ENCODE data around the gene GRB2. TPM values are rescaled to one million over a fixed set of nuclear protein-coding genes. Genes with fewer than 3 reads are reported as not detected.
"Not testable (repeated sequence)": the region's sequence is repeated elsewhere in the genome, so short reads cannot be mapped to it uniquely, and the experiment has no call there.

The GRB2 gene
- total RNA-seq, 1 experiment from 2014 or later = 95.9 TPM

DNA sequence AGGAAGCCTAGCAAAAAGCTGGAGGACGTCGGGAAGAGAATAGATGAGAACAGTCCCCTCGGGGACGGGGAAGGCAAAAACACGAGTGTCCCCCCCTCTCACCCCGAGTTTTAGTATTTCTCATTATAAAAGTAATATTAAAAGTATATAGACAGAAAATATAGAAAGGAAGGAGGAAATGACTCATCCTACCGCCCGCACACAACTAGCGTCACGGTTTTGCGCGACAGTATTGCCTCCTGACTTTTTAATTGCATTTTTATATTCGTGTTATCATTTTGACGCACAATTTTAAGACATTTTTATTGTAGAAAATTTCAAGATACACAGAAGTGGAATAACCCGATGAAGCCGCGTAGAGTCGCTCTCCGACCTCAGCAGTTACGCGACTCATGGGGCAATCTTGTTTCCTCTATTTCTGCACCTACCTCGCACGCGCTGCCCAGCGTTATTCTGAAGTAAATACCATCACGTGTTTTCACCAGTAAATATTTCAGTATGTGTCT lies 115.6 kb downstream of the GRB2 start:
- DNase-seq (ENCODE audit: extremely low read depth, low read depth) = peak; percentile 39

DNA sequence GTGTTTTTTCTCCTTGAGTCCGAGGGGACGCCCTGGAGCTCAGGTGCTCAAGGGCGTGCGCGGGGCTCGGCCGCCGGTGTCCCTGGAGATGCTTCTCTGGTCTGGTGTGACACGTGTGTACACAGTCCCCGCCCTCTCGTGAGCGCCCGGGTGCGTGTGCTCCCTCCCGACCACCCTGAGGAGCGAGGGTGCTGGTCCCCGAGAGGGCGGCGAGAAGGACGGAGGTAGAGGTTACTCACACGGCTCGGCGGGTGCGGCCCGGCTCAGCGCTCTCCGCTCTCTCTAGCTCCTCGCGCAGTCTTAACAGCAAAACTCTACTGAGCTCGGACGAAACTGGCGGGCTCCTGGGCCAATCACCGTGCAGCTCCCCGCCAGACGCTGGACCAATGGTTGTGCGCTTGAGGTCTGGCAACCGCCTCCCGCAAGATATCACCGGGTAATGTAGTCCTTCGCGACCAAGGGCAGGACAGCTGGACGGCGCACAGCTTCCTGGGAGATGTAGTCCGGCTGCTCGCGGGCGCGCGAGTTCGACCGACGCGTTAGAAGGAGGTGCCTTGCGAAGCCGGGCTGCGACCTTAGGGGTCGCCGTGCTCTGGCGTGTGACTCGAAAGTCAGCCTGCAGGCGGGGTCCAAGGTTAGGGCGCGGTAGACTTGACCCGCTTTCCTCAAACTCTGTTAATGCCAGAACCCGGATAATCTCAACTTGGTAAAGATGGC lies 116.2 kb downstream of the GRB2 start, which contains the start of gene SLC25A19:
Gene SLC25A19, minus strand, starts transcription at position 319 of the 717 bp plus-strand sequence. CDS start 2,669 bp downstream, outside the sequence.
- DNase-seq (ENCODE audit: extremely low read depth, low read depth) = peak; percentile 98

DNA sequence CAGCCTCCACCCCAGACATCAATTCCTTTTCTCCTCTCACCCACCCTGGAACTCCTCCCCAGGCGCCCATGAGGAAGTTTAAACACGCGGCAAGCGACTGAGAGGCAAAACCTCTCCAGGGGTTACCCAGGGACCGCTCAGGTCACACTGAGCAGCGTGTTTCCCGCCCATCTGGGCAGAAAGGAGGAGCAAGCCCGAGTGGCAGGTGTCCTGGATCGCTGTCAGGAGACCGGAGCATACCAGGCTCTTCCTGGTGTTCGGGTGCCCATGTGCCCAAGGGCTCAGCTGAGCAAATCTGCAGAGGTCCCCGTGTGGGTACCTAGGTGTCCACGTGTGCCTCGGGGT lies 116.7 kb downstream of the GRB2 start:
- no peak for DNase-seq (ENCODE audit: extremely low read depth, low read depth)

DNA sequence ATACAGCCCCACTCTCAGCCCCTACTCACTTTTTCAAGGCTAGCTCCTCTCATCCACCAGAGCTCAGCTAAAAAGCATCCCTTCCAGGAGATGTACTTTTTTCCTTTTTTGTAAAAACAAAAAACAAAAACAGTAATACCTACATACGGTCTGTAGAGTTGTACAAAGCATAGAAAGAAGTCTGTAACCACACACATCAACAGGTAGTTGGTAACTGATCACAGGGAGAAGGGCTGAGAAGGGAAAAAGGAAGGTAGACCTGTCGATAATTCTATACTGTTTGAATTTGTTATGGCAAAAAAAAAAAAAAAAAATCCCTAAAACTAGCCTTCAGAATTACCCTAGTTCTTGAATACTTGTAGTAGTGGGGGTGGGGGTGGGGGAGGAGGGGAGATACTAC lies 117.1 kb downstream of the GRB2 start:
- DNase-seq (ENCODE audit: extremely low read depth, low read depth) = no peak

DNA sequence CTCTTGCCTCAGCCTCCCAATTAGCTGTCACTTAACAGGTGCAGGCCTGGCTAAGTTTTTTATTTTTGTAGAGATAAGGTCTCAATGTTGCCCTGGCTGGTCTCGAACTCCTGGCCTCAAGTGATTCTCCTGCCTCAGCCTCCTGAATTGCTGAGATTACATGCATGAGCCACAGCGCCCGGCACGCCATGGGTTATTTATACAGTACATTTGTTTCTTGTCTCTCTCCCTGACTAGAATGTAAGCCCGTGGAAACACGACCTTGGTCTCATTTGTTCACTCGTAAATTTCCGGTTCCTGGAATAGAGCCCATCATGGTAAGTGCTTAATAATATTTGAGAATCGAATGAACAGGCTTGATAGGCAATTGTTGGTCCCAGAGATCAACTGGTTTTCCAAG lies 118.3 kb downstream of the GRB2 start:
- no peak for DNase-seq (ENCODE audit: extremely low read depth, low read depth)

DNA sequence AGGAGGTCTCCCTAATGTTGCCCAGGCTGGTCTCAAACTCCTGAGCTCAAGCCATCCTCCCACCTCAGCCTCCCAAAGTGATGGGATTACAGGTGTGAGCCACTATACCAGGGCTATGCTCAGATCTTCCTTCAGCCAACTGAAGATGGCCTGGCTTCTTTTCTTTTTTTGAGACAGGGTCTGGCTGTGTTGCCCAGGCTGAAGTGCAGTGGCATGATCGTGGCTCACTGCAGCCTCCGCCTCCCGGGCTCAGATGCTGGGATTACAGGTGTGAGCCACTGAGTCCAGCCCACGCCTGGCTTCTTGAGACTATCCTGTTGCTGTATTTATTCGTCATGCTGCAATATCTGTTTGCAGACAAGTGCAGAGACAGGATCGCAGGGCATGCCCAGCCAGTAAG lies 120.4 kb downstream of the GRB2 start:
- DNase-seq (ENCODE audit: extremely low read depth, low read depth) = no peak

DNA sequence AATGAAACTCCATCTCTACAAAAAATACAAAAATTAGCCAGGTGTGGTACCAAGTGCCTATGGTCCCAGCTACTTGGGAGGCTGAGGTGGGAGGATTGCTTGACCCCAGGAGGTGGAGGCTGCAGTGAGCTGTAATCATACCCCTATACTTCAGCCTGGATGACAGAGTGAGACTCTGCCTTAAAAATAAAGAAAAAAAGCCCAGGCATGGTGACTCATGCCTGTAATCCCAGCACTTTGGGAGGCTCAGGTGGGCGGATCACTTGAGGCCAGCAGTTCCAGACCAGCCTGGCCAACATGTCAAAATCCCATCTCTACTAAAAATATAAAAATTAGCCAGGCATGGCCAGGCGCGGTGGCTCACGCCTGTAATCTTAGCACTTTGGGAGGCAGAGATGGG lies 125.3 kb downstream of the GRB2 start:
- DNase-seq (ENCODE audit: extremely low read depth, low read depth) = not testable (repeated sequence)

DNA sequence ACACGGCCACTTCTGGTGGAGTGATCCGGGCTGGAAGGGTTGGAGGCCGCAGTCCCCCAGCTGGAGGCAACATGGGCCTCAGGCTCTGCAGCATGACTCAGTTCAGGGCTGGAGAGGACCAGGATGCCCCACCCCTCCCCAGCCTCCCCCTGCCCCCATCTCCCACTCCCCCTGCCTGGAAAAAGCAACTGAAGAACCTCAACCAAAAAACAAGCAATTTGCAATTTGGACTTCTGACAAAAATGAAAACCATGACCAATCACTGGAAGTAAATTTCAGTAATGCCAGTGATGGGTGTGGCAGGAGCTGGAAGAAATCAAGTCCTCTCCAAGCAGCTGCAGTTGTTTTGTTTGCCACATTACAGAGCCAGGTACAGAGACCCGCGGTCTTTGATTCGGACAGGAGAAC lies 127.8 kb downstream of the GRB2 start:
- no peak for DNase-seq (ENCODE audit: extremely low read depth, low read depth)

DNA sequence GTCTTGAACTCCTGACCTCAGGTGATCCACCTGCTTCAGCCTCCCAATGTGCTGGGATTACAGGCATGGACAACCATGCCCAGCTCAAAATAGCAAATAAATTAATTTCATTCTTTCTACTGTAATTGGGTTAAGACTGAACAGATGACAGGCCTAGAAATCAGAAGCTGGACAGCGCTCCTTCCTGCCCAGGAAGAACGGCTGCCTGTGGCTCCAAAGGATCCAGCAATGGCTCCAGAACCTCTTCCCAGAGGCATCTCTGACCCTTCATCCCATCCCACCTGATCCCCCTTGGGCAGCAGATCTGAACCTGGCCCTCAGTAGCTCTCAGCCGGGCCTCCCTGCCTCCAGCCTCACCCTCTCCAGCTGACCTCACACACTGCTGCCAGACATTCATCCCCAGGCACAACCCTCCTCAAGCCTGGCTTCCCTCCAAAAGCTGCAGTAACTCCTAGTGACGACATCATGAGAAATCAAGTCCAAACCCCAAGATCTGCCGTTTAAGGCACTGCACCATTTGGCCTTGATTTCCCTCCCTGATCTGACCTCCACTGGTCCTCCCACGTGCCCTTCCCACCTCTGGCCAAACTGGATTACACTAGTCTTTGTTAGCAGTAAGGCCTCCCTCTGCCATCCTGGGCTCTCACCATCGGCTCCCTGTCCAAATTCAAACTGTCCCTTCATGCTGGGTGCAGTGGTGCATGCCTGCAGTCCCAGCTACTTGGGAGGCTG lies 131.3 kb downstream of the GRB2 start:
- DNase-seq (ENCODE audit: extremely low read depth, low read depth) = peak; percentile 40

DNA sequence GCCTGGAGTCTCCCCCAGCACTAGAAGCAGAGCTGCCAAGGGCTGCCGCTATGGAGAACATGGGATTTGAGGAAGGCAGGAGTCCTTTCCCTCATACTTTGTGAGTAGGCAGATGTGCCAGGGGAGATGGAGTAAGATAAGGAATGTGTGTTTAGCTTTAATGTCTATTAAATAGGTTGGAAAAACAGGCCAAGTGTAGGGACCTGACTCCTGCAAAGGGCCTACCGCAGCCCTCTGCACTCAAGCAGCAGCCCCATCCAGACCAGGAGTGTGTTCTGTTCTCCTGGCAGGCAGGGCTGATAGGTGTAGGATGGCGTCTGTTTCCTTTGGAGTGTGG lies 132.7 kb downstream of the GRB2 start:
- DNase-seq (ENCODE audit: extremely low read depth, low read depth) = no peak

DNA sequence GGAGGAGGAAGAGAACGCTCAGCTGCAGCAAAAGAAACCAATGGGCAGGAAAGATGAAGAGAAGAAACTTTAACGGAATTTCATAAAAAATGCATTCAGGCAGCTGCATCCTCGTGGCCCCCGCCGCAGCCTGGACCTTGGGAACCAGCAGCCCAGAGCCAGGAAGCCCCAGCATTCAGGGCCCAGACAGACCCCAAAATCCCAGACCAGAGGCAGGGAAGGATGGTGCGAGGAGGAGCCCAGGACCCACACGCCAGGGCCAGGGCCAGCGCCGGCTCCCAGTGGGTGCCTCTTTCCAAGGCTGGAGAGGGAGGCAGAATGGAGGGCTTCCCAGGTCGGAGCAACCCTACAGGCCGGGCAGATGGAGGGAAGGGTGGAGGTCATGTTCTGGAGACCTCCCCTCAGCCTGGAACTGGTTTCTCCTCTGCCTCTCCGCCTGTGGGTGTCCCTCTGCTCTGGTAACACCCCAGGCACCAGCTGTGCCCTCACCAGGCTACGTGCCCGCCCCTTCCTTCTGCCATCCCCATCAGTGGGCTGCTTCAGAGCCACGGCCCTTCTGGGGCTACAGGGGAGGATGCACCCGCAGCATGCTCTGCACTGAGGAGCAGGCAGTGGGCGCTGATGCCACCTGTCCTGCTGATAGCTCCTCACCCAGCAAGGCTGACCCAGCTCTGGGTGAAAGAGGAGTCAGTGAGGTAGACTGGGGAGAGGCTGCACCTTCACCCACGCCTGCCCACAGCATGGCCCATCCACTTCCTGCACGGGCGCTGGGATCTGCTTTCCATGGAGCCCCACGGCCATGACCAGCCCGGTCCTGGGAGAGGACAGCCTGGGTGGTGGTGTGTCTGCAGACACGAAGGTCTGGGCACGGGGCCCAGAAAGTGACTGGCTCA lies 133.3 kb downstream of the GRB2 start:
- no peak for DNase-seq (ENCODE audit: extremely low read depth, low read depth)

DNA sequence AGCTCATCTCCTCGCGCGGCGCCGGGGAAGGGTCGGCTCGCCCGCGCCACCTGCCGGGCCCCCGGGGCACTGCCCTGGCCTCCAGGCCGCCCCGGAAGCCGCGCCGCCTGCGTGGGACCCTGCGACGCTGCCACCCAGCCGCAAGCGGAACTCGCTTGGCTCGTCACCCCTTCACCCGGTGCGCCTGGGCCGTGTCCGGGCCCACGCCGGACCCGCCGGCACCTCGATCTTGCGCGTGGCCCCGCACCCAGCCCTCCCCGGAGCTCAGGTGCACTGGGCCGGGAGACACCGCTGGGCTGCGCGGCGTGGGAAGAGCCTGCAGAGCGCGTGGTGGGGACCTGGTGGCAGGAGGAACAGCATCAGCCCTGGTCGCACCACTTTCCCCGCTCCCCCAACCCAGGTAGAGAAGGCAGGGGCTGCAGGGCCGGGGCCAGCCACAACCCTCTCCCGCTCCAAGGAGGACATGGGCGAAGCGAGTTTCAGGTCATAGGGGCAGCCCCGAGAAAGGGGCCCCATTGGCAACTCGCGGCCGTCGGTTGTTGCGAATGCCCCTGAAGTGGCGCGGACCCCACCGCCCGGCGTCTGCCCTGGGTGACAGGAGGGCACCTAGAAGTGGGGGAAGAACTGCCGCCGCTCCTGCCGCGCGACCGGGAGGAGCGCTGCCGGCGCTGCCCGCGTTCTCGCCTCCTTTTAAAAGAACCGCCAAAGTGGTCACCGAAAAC lies 134.1 kb downstream of the GRB2 start:
- peak; percentile 74 for DNase-seq (ENCODE audit: extremely low read depth, low read depth)

DNA sequence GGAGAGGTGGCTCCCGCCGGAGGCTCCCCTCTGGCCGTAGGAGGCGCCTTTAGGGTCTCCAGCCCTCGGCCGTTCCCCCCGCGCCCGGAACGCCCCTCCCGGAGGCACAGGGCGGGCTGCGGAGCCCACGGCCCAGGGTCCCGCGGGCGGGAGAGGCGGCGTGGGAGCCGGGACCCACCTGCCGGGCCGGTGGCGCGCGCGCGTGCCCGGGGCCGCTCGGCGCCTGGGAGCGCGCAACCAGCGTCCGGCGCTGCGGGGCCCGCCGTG lies 134.6 kb downstream of the GRB2 start, which contains the start of gene MIF4GD:
Gene MIF4GD, minus strand, starts transcription at position 266 of the 267 bp plus-strand sequence. CDS start 1,036 bp downstream, outside the sequence.
- no peak for DNase-seq (ENCODE audit: extremely low read depth, low read depth)

DNA sequence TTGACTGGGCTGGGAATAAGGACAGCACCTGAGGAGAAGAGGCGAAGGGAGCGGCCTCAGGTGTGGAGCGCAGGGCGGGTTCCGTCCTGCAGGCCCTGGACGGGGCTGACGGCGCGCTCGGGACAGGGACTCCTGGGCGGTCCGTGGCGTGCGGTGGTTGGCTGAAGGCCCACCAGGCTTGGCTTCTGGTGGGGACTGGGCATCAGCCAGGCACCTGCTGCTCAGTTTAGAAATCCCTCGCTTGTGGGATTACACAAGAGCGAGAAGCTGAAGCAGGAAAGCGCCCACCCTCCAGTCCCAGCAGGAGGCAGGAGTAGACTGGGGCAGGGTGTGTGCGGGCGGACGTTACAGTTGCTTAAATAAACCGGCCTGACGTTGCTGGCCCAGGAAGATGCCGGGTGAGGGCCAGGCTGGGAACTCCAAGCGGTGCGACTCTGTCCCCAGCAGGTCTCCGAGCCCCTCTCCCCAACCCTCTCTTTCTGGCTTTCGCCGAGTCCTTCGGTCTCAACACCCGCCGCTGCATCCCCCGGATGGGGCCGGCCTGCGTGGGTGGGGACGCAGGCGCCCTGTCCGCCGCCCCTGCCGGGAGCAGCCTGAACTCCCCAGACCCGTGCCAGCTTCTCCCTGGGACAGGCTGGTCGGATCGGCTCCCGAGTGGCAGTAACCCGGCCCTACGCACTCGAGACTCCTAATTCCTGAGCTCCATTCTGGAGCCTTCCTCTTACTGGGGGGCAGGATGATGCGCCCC lies 135.1 kb downstream of the GRB2 start:
- DNase-seq (ENCODE audit: extremely low read depth, low read depth) = peak; percentile 60

DNA sequence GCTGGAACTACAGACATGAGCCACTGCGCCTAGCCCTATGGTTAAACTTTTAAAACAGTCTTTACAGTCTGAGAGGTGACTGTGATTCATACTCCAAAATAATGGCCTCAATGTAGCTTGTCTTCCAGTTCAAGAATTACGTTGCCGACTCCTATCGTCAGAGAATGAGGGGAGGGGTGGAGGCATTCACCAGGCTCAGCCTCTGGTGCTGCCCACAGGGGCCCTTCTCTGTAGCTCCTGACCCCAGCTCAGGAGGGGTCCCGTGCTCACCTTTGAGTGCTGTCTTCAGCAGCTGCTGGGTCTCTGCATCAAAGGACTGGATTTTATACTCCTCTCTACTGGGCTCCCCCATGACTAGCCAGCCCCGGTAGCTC lies 135.6 kb downstream of the GRB2 start:
- DNase-seq (ENCODE audit: extremely low read depth, low read depth) = no peak

Small RNA genes lying within 50 kb of the gene (small RNA-seq; reads per million reads assigned to genes)
- gene MIR3678 (0 to 0.12 reads per million in 2 experiments), gene RF00019 (0 reads per million in 2 experiments), gene RNU6-938P (0 reads per million in 2 experiments)

Other genes with a start within 250 kb of the GRB2 start
- 136 and 142 TPM in 2 replicates for gene SUMO2, start 222.7 kb downstream of the GRB2 start, total RNA-seq (2014; rRNA removed; shearing (Covaris generic))
- 46.6 and 51.0 TPM in 2 replicates for gene NUP85, start 200.0 kb downstream of the GRB2 start, total RNA-seq (2014; rRNA removed; shearing (Covaris generic))
- 11.9 and 16.8 TPM in 2 replicates for gene GGA3, start 144.1 kb downstream of the GRB2 start, total RNA-seq (2014; rRNA removed; shearing (Covaris generic))
- gene MRPS7, start 143.8 kb downstream of the GRB2 start, total RNA-seq (2014; rRNA removed; shearing (Covaris generic)) = 82.2 and 89.4 TPM in 2 replicates
- gene MIF4GD, start 134.4 kb downstream of the GRB2 start, total RNA-seq (2014; rRNA removed; shearing (Covaris generic)) = 33.9 and 37.9 TPM in 2 replicates
- 18.5 and 20.0 TPM in 2 replicates for gene SLC25A19, start 116.2 kb downstream of the GRB2 start, total RNA-seq (2014; rRNA removed; shearing (Covaris generic))
- 39.8 and 49.8 TPM in 2 replicates for gene TMEM94, start 51.0 kb upstream of the GRB2 start, total RNA-seq (2014; rRNA removed; shearing (Covaris generic))
- gene CASKIN2, start 109.9 kb upstream of the GRB2 start, total RNA-seq (2014; rRNA removed; shearing (Covaris generic)) = 4.8 and 6.0 TPM in 2 replicates
- gene TSEN54, start 110.8 kb upstream of the GRB2 start, total RNA-seq (2014; rRNA removed; shearing (Covaris generic)) = 17.3 and 27.2 TPM in 2 replicates
- gene LLGL2, start 120.0 kb upstream of the GRB2 start, total RNA-seq (2014; rRNA removed; shearing (Covaris generic)) = 8.8 and 9.2 TPM in 2 replicates
- gene MYO15B, start 182.1 kb upstream of the GRB2 start, total RNA-seq (2014; rRNA removed; shearing (Covaris generic)) = 1.2 and 2.9 TPM in 2 replicates
- 0.02 TPM in 1 of 2 replicates, not detected in the other for gene SMIM5, start 227.8 kb upstream of the GRB2 start, total RNA-seq (2014; rRNA removed; shearing (Covaris generic))

All from NCI-H460 (cell line).